Stomach (tissue), 4 donors: ENCODE results near the gene CYTH2.

Experiments used
- EP300 ChIP-seq: sonication (generic); formaldehyde crosslinking; IDR thresholded peaks from one replicate; pipeline ENCODE4 v1.6.1; 2017; ENCODE audit warnings: antibody characterized with exemption
- POLR2A ChIP-seq, 4 donors: fragments of 450-650 bp; IDR thresholded peaks; one replicate each; pipeline ENCODE4 v1.6.1; 2016; ENCODE audit warnings: antibody characterized with exemption in 4 of 4, control low read depth in 2 of 4, mild to moderate bottlenecking in 1 of 4, moderate library complexity in 1 of 4
- TF ChIP-seq, protein P1 (sequence below), 7 experiments: fragments of 450-650 bp in 4 of 7; fragments of 200-600 bp in 3 of 7; sonication (generic) in 3 of 7; IDR thresholded peaks; one replicate each; pipeline ENCODE4 v1.5.1; 2016 to 2019; ENCODE audit warnings: antibody characterized with exemption in 7 of 7, control low read depth in 2 of 7, mild to moderate bottlenecking in 1 of 7

DNA sequence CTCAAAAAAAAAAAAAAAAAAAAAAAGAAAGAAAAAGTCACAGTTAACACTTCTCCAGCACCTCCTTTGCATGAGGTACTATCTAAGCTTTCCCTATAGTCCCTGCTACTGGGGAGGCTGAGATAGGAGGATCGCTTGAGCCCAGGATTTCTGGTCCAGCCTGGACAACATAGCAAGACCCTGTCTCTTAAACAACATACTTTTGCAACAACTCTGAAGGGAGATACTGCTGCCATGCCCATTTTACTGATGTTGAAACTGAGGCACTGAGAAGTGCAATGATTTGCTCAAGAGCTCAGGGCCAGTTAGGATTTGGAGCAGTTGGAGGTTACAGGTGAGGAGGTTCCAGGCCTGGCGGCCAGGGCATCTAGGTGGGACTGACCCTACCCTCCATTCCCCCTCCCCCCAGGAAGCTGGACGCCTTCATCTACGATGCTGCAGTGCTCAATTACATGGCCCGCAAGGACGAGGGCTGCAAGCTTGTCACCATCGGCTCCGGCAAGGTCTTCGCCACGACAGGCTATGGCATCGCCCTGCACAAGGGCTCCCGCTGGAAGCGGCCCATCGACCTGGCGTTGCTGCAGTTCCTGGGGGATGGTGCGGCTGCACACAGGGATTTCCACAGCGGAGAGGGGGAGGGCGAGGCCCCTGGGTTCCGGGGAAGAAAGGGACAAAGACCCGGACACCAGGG, 27.7 kb upstream of the CYTH2 start:
- TF ChIP-seq POLR2A (IDR thresholded peaks at IDR 0.05): no peak
- TF ChIP-seq, protein P1, sequence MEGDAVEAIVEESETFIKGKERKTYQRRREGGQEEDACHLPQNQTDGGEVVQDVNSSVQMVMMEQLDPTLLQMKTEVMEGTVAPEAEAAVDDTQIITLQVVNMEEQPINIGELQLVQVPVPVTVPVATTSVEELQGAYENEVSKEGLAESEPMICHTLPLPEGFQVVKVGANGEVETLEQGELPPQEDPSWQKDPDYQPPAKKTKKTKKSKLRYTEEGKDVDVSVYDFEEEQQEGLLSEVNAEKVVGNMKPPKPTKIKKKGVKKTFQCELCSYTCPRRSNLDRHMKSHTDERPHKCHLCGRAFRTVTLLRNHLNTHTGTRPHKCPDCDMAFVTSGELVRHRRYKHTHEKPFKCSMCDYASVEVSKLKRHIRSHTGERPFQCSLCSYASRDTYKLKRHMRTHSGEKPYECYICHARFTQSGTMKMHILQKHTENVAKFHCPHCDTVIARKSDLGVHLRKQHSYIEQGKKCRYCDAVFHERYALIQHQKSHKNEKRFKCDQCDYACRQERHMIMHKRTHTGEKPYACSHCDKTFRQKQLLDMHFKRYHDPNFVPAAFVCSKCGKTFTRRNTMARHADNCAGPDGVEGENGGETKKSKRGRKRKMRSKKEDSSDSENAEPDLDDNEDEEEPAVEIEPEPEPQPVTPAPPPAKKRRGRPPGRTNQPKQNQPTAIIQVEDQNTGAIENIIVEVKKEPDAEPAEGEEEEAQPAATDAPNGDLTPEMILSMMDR (IDR thresholded peaks at IDR 0.05): no peak
- no peak for TF ChIP-seq EP300
